Chondrocyte (in vitro differentiated cells): ENCODE results near the gene ZNF669. TPM values are rescaled to one million over a fixed set of nuclear protein-coding genes. Genes with fewer than 3 reads are reported as not detected.

ENCODE experiments used
- DNase-seq: peaks from one replicate; pipeline ENCODE4 v3.0.0; 2021; ENCODE audit warnings: mixed read lengths, low spot score
- H3K27ac Mint-ChIP-seq: one replicate; pipeline ENCODE4 v1.8.0; 2021; ENCODE audit warnings: mild to moderate bottlenecking, moderate library complexity, mixed read lengths; ENCODE audit not compliant: unreplicated experiment
- H3K27me3 Mint-ChIP-seq: 2 replicates; pipeline ENCODE4 v1.8.0; 2021; ENCODE audit warnings: low read depth, mixed read lengths
- H3K36me3 Mint-ChIP-seq: 2 replicates; pipeline ENCODE4 v1.8.0; 2021; ENCODE audit warnings: low read depth, mixed read lengths
- H3K4me1 Mint-ChIP-seq: 2 replicates; pipeline ENCODE4 v1.8.0; 2021; ENCODE audit warnings: low read depth, mild to moderate bottlenecking, mixed read lengths
- H3K4me3 Mint-ChIP-seq: one replicate; pipeline ENCODE4 v1.8.0; 2021; ENCODE audit warnings: mild to moderate bottlenecking, moderate library complexity, mixed read lengths; ENCODE audit not compliant: unreplicated experiment
- H3K9me3 Mint-ChIP-seq: 2 replicates; pipeline ENCODE4 v1.8.0; 2021; ENCODE audit warnings: low read depth, mixed read lengths
- CTCF ChIP-seq: fragments of 200-600 bp; sonication (generic); IDR thresholded peaks from 2 replicates; pipeline ENCODE4 v1.5.0; 2021; ENCODE audit warnings: antibody characterized with exemption, mild to moderate bottlenecking, moderate library complexity
- total RNA-seq: library from RNA; stranded (reverse); gene quantifications from 3 replicates; pipeline ENCODE4 v1.2.1, GENCODE V29; 2021

The ZNF669 gene
- total RNA-seq, 1 donor from 2014 or later = 8.3 TPM

GRCh38 chr1:247107694-247108093, 3.5 kb upstream of the ZNF669 start:
- H3K27me3 Mint-ChIP-seq = no peaks in the 10 kb centered on the region
- DNase-seq = no peak
- H3K36me3 Mint-ChIP-seq = peaks cover 6% of the 10 kb centered on the region
- peaks cover 18% of the 10 kb centered on the region for H3K4me1 Mint-ChIP-seq
- no peak overlapping the region for H3K27ac Mint-ChIP-seq
- no peak for TF ChIP-seq CTCF
- no peak overlapping the region for H3K4me3 Mint-ChIP-seq
- no peaks in the 10 kb centered on the region for H3K9me3 Mint-ChIP-seq

- no peaks in the 10 kb centered on the region for H3K27me3 Mint-ChIP-seq
- no peak overlapping the region for H3K4me3 Mint-ChIP-seq
- H3K4me1 Mint-ChIP-seq = peaks cover 23% of the 10 kb centered on the region
- no peak overlapping the region for H3K27ac Mint-ChIP-seq
- no peak for TF ChIP-seq CTCF
- H3K36me3 Mint-ChIP-seq = peaks cover 21% of the 10 kb centered on the region
- DNase-seq = no peak
- peaks cover 13% of the 10 kb centered on the region for H3K9me3 Mint-ChIP-seq
Measured at GRCh38 chr1:247105966-247106365, 1.8 kb upstream of the ZNF669 start.

- Mint-ChIP-seq H3K9me3 (peaks cover 21% of the 10 kb centered on the region), H3K4me3 (no peak overlapping the region), H3K4me1 (peaks cover 18% of the 10 kb centered on the region), H3K36me3 (peaks cover 30% of the 10 kb centered on the region), H3K27me3 (no peaks in the 10 kb centered on the region), H3K27ac (peak overlapping the region; percentile 49)
- no peak for DNase-seq
- no peak for TF ChIP-seq CTCF
Measured at GRCh38 chr1:247104965-247105364, 809 bp upstream of the ZNF669 start.

GRCh38 chr1:247102381-247102780, 1.8 kb downstream of the ZNF669 start:
- Mint-ChIP-seq H3K36me3 (peaks cover 44% of the 10 kb centered on the region), H3K4me3 (no peak overlapping the region), H3K4me1 (peaks cover 18% of the 10 kb centered on the region), H3K27ac (no peak overlapping the region), H3K9me3 (peaks cover 31% of the 10 kb centered on the region), H3K27me3 (no peaks in the 10 kb centered on the region)
- TF ChIP-seq CTCF = no peak
- DNase-seq = no peak

GRCh38 chr1:247100676-247101279, 3.4 kb downstream of the ZNF669 start:
- Mint-ChIP-seq H3K9me3 (peaks cover 46% of the 10 kb centered on the region), H3K27me3 (no peaks in the 10 kb centered on the region), H3K4me3 (no peak overlapping the region), H3K36me3 (peaks cover 53% of the 10 kb centered on the region), H3K27ac (no peak overlapping the region), H3K4me1 (peaks cover 18% of the 10 kb centered on the region)
- DNase-seq = no peak
- TF ChIP-seq CTCF = no peak
